ENCODE results near the gene RABGEF1. TPM values are rescaled to one million over a fixed set of nuclear protein-coding genes. Genes with fewer than 3 reads are reported as not detected.
"Not testable (repeated sequence)": the region's sequence is repeated elsewhere in the genome, so short reads cannot be mapped to it uniquely, and the experiment has no call there.

RABGEF1 gene
- polyA plus RNA-seq, 3 donors = 9.5 to 26.2 (median 14.1) TPM

DNA sequence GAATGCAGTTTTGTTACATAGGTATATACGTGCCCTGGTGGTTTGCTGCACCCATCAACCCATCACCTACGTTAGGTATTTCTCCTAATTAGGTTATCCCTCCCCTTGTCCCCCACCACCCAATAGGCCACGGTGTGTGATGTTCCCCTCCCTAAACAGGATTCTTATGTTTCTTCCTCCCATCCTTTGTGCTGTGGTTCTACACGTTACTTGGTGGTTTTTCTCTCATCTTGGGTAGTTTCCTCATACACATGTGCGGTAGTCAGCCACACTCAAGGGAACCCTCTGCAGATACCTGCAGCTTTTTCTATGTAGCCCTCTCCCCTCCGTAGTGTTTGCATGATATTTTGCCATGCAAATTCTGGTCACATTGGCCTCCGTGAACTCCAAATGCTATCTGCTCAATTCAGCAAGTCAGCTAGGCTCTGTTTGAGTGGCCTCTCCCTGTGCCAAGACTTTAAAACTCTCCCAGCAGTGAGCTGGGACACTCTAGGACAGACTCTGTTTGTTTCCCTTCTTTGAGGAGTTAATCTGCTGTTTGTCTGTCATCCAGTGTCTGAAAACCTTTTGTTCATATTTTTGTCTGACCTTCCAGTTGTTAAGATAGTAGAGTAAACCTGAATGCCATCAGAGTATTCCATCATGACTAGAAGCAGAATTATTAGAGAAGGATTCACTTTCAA is 41.0 kb downstream of the RABGEF1 start:
- no peak overlapping the region for H3K27ac ChIP-seq (ENCODE audit: low read depth, low read length)

DNA sequence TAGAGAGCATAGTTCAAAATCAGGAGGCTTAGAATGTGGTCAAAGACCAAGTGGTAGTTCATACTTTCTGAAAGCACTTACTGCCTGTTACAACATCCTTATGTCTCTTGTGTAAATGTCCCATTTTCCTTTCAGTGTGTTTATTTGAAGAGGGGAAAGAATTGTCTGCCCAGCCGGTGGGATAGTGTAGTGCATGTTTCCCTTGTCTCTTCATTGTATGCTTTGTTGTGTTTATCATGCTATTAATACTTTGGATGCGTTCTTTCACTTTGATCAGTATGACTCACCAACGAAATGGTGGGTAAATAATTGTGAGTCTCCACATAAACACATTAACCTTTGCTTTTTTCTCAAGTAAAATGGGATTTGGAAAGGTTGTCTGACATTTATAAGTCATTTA is 42.3 kb downstream of the RABGEF1 start:
- not testable (repeated sequence) for H3K27ac ChIP-seq (ENCODE audit: low read depth, low read length)
- 29 to 76% (median 70%) methylated on average over 3 of the region's 3 CpGs for WGBS, 3 donors

More for the DNA sequence above, 41.0 kb downstream of the RABGEF1 start:
- 68 to 88% (median 84%) methylated on average over 7 of the region's 7 CpGs for WGBS, 3 donors

DNA sequence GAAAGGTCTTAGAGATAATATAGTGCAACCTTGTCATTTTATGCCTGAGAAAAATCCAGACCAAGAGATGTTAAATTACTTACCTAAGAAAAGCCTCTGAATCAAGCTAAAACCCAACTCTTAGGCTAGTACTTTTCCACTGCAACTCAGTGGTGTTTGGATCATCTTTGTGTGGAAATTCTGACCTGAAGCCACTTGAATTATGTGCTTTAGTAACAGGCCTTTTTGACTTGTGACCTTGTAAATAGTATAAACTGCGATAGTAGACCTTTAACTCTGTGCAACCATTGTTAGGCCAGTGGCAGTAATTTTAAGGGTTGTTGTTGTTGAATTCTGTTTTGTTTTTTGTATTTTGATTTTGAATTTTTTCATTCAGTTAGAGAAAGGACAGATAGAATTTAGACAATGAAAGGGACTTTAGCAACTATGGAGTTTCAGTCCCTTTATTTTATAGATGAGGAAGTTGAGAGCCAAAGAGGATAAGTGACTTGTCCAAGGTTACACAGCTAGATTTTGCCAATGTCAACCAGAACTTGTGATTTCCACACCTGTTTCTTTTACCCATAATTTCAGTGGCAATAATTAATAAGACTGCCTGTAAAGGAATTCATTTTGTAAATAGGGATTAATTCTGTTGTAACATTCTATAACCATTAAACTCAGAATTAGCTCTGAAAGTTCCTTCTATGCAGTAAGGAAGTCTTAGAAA is 43.5 kb downstream of the RABGEF1 start:
- 34 to 92% (median 84%) methylated on average over 1 of the region's 1 CpG for WGBS, 3 donors
- H3K27ac ChIP-seq (ENCODE audit: low read depth, low read length) = not testable (repeated sequence)

DNA sequence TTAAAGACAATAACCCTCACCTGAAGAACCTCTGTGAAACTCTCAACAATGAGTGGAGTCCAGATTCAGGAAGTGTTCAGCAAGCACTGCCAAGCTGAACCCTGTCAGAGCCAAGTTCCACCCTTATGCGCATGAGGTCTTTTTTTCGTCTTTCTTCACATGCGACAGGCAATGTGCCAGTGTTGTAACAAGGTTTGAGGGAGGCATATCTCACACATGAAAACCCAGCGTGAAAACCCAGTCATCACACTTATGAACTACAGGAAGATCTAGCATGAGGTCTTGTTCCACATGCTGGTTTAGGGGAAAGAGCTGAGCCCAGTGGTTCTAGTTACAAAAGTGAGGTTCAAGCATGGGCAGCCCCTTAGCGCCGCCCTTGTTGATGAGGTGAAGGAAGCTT is 49.7 kb downstream of the RABGEF1 start:
- WGBS, 3 donors = 84 to 90% (median 85%) methylated on average over 6 of the region's 6 CpGs
- H3K27ac ChIP-seq (ENCODE audit: low read depth, low read length) = no peak overlapping the region

GRCh38 chr7:66790725-66791124 is 50.2 kb downstream of the RABGEF1 start:
- H3K27ac ChIP-seq (ENCODE audit: low read depth, low read length) = no peak overlapping the region
- WGBS, 3 donors = 73 to 89% (median 89%) methylated on average over 3 of the region's 3 CpGs

- no peak overlapping the region for H3K27ac ChIP-seq (ENCODE audit: low read depth, low read length)
- 87 to 90% (median 89%) methylated on average over 8 of the region's 8 CpGs for WGBS, 3 donors
These were observed 60.1 kb downstream of the RABGEF1 start for GRCh38 chr7:66800591-66800990.

GRCh38 chr7:66804001-66804400 is 63.5 kb downstream of the RABGEF1 start:
- 78 to 85% (median 80%) methylated on average over 4 of the region's 4 CpGs for WGBS, 3 donors
- H3K27ac ChIP-seq (ENCODE audit: low read depth, low read length) = no peak overlapping the region

- WGBS, 3 donors = 90 to 95% (median 95%) methylated on average over 9 of the region's 9 CpGs
- no peak overlapping the region for H3K27ac ChIP-seq (ENCODE audit: low read depth, low read length)
These were observed 67.2 kb downstream of the RABGEF1 start for GRCh38 chr7:66807736-66808135.

DNA sequence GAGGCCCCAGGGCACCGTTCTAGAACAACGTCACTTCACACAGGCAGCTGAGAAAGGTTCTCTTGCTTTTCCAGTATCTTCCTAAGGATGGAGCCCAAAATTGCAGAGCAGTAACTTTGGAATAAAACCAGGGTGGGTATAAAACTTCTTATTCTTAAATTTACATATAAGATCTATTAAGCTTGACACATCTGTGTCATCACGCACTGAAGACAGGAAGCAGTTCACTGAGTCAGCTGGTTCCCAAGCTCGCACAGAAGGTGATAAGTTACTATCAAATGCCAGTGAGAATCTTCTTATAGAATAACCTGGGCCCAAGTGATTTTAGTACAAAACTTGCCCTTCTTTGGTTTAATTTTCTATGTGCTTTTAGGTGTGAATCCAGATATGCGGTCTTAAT is 70.2 kb downstream of the RABGEF1 start:
- WGBS, 3 donors = 93 to 95% (median 94%) methylated on average over 5 of the region's 5 CpGs

GRCh38 chr7:66815186-66815875 is 74.8 kb downstream of the RABGEF1 start:
- not testable (repeated sequence) for H3K27ac ChIP-seq (ENCODE audit: low read depth, low read length)
- WGBS, 3 donors = 91 to 94% (median 94%) methylated on average over 15 of the region's 15 CpGs

More for the DNA sequence above, 70.2 kb downstream of the RABGEF1 start:
- no peak overlapping the region for H3K27ac ChIP-seq (ENCODE audit: low read depth, low read length)

GRCh38 chr7:66815951-66816350 is 75.4 kb downstream of the RABGEF1 start:
- 89 to 92% (median 89%) methylated on average over 7 of the region's 7 CpGs for WGBS, 3 donors
- H3K27ac ChIP-seq (ENCODE audit: low read depth, low read length) = no peak overlapping the region

DNA sequence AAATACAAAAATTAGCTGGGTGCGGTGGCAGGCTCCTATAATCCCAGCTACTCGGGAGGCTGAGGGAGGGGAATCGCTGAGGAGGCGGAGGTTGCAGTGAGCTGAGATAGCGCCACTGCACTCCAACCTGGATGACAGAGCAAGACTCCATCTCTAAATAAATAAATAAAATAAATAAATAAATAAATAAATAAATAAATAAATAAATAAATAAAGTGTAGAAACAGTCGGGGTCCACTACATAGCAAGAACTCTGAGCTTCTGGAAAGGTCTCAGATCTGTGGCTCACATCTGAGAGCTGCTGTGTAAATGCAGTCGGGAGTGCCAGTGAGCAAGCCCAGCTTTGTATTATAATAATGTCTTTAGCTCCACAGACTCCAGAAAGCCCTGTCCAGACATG is 76.1 kb downstream of the RABGEF1 start:
- WGBS, 3 donors = 87 to 91% (median 91%) methylated on average over 7 of the region's 7 CpGs
- not testable (repeated sequence) for H3K27ac ChIP-seq (ENCODE audit: low read depth, low read length)

GRCh38 chr7:66817208-66817795 is 76.8 kb downstream of the RABGEF1 start:
- not testable (repeated sequence) for H3K27ac ChIP-seq (ENCODE audit: low read depth, low read length)
- WGBS, 3 donors = 44 to 62% (median 54%) methylated on average over 6 to 7 of the region's 8 CpGs

- H3K27ac ChIP-seq (ENCODE audit: low read depth, low read length) = not testable (repeated sequence)
- WGBS, 3 donors = 80 to 88% (median 86%) methylated on average over 7 of the region's 7 CpGs
These were observed 77.4 kb downstream of the RABGEF1 start for GRCh38 chr7:66817956-66818355.

DNA sequence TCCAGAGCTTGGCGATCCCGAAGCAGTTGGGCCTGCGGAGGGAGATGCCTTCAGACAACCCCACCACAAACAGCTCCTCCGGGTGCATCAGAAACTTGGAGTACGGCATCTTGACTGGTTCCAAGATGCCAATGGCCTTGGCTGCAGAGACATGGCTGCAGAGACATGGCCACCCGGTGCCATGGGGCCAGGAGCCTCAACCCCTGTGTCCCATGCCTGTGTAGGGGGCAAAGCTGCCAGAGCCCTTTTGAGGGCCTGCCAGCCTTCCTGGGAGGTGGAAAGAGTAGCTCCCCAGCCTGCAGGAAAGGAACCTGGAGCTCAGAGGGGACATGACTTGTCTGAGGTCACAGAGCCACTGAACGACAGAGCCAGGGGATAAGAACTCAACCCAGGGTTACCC is 83.5 kb downstream of the RABGEF1 start:
- WGBS, 3 donors = 87 to 95% (median 94%) methylated on average over 7 of the region's 7 CpGs
- H3K27ac ChIP-seq (ENCODE audit: low read depth, low read length) = no peak overlapping the region

DNA sequence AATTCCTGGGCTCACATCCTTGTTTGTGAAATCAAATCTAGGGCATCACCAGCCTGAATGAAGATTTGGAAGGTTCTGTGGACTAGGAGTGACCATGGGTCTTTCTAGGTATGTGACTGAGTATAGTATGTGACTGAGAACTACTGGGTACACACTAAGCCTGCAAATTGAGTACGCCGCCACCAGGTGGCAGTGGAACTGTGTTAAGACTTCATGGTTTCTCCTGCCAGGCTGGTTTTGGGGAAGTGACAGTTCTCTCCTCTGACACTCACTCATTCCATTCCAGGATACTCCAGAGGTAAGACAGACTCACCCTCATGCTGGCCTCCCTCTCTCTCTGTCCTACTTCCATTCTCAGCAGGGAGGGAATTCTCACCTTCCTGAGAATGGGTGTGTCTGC is 85.0 kb downstream of the RABGEF1 start:
- H3K27ac ChIP-seq (ENCODE audit: low read depth, low read length) = not testable (repeated sequence)
- 18 to 60% (median 47%) methylated on average over 2 of the region's 2 CpGs for WGBS, 3 donors

DNA sequence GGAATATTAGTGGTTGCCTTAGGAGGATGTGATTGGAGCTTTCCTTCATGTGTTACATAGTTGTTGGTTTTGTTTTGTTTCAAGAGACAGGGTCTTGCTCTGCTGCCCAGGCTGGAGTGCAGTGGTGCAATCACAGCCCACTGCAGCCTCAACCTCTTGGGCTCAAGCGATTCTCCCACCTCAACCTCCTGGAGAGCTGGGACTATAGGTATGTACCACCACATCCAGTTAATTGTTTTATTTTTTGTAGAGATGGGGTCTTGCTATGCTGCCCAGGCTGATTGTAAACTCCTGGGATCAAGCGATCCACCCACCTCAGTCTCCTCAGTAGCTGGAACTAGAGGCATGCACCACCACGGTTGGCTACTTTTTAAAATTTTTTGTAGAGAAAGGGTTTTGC is 86.1 kb downstream of the RABGEF1 start:
- 91 to 95% (median 92%) methylated on average over 3 of the region's 3 CpGs for WGBS, 3 donors

DNA sequence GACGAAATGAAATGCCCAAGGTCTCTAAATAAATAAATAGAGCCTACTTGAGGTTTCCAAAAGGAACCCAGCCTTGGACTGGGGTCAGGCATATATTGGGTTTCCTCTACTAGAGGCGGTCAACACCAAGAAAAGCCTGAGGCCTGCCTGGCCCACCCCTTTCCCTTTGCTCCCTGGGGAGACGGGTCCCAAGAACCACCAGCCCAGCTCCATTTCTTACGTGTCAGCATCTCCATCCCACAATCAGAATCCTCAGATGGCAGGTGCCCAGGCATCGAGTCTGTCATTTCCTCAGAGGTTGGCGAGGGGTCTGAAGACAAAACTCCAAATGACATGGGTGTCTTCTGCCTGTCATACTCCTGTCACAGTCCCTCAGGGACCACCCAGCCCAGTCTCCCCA is 90.4 kb downstream of the RABGEF1 start:
- H3K27ac ChIP-seq (ENCODE audit: low read depth, low read length) = not testable (repeated sequence)
- WGBS, 3 donors = 79 to 87% (median 86%) methylated on average over 6 of the region's 6 CpGs

More for the DNA sequence above, 86.1 kb downstream of the RABGEF1 start:
- no peak overlapping the region for H3K27ac ChIP-seq (ENCODE audit: low read depth, low read length)
